ENCODE measurements around the gene FGF1.

Gene FGF1

GRCh38 chr5:142671801-142672200 lies 14.1 kb downstream of the FGF1 start:
- TF ChIP-seq, protein P1, sequence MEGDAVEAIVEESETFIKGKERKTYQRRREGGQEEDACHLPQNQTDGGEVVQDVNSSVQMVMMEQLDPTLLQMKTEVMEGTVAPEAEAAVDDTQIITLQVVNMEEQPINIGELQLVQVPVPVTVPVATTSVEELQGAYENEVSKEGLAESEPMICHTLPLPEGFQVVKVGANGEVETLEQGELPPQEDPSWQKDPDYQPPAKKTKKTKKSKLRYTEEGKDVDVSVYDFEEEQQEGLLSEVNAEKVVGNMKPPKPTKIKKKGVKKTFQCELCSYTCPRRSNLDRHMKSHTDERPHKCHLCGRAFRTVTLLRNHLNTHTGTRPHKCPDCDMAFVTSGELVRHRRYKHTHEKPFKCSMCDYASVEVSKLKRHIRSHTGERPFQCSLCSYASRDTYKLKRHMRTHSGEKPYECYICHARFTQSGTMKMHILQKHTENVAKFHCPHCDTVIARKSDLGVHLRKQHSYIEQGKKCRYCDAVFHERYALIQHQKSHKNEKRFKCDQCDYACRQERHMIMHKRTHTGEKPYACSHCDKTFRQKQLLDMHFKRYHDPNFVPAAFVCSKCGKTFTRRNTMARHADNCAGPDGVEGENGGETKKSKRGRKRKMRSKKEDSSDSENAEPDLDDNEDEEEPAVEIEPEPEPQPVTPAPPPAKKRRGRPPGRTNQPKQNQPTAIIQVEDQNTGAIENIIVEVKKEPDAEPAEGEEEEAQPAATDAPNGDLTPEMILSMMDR (IDR thresholded peaks at IDR 0.05; ENCODE audit: control insufficient read depth, extremely low read depth, insufficient read depth) = no peak
- no peak for DNase-seq (ENCODE audit: low read depth)
- H3K4me3 ChIP-seq (ENCODE audit: low read depth, low read length) = no peak overlapping the region

DNA sequence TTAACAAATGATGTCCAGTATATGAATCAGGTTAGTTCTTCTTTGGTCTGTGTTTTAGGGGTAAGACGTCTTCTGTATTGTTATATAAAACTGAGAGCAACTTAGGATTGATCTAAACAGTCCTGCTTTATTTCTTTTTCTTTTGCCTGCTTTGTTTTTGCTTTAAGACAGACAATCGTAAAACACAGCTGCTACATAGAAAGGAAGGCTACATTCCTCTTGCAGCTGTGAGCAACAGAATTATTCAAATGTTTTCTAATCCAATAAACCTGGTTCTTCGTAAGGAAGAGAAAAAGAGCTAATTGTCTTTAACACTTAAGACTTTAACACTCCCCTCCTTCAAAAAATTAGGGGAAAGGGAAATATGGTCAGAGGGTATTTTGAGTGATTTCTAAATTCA lies 14.6 kb downstream of the FGF1 start:
- DNase-seq (ENCODE audit: low read depth) = no peak
- no peak overlapping the region for H3K4me3 ChIP-seq (ENCODE audit: low read depth, low read length)
- TF ChIP-seq, protein P1 (IDR thresholded peaks at IDR 0.05; ENCODE audit: control insufficient read depth, extremely low read depth, insufficient read depth) = no peak

DNA sequence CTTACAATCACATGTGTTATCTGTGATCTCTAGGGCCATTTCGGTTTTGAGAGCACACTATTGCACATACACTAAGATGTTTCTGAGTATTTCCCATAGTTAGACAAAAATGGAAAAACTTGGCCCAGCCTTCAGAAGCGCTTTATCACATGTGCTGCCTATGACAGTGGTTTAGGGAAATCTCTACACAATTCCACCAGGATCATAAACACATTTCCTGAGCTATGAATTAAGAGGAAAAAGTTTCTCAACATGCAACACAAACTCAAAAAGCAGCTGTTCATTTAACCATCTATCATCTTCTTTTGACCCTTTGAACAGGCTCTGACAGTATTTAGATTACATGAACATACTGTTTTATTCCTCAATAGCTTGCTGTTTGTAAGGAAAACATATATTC lies 15.1 kb downstream of the FGF1 start:
- H3K4me3 ChIP-seq (ENCODE audit: low read depth, low read length) = no peak overlapping the region
- no peak for DNase-seq (ENCODE audit: low read depth)
- TF ChIP-seq, protein P1 (IDR thresholded peaks at IDR 0.05; ENCODE audit: control insufficient read depth, extremely low read depth, insufficient read depth) = no peak

- TF ChIP-seq, protein P1 (IDR thresholded peaks at IDR 0.05; ENCODE audit: control insufficient read depth, extremely low read depth, insufficient read depth) = no peak
- DNase-seq (ENCODE audit: low read depth) = no peak
- H3K4me3 ChIP-seq (ENCODE audit: low read depth, low read length) = no peak overlapping the region
Observed at GRCh38 chr5:142669477-142669876, 16.4 kb downstream of the FGF1 start.

DNA sequence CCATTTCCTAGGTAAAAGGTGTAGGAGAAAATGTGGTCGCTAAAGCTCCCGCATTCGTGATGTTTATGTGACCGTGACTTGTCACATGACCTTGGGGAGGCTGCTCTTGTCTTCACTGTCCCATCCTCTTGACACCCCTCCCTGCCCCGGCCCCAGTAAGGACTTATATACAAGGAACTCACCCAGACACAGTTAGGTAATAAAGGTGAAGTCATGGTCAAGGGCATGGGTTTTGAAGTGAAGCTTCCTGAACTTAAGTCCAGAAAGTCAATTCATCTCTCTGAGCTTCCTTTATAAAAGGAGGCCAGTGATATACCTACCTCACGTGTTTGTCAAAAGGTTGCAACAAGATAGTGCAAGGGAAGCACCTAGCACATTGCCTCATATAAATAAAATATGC lies 17.6 kb downstream of the FGF1 start:
- no peak for DNase-seq (ENCODE audit: low read depth)
- no peak overlapping the region for H3K4me3 ChIP-seq (ENCODE audit: low read depth, low read length)
- TF ChIP-seq, protein P1 (IDR thresholded peaks at IDR 0.05; ENCODE audit: control insufficient read depth, extremely low read depth, insufficient read depth) = no peak

DNA sequence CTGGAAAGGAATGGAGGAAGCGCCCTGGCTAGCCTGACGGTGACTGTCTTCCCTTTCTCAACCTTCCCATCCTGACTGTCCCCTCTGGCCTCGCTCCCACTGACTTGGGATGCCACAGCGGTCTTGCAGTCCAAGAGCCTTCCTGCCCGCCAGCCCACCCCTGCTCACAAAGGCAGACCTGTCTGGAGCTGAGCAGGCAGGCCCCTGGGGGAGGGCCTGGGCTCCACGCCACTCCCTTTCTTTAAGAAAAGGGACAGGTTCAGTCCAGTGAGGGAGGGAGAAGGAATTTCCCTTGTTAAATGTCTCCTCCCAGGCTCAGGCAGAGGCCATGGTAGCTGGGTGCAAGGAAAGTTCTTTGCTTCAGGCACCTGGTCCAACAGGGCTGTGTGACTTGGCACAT lies 18.1 kb downstream of the FGF1 start:
- no peak for DNase-seq (ENCODE audit: low read depth)
- H3K4me3 ChIP-seq (ENCODE audit: low read depth, low read length) = no peak overlapping the region
- TF ChIP-seq, protein P1 (IDR thresholded peaks at IDR 0.05; ENCODE audit: control insufficient read depth, extremely low read depth, insufficient read depth) = no peak

DNA sequence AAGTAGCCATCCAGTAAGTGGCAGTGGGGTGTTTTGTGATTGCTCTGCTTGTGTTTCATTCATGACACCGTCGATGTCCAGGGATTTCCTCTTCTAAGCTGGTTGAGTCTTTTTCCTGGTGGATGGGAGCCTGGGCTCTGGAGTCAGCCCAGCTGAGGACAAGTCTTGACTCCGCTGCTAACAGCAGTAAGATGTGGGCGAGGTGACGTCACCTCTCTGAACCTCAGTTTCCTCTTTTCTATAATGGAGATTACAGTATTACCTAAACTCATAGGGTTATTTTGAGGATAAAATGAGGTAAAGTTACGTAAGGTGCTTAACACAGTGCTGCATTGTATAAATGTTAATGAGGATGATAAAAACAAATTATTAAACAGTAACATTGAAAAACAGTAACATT lies 21.3 kb downstream of the FGF1 start:
- no peak for DNase-seq (ENCODE audit: low read depth)
- TF ChIP-seq, protein P1 (IDR thresholded peaks at IDR 0.05; ENCODE audit: control insufficient read depth, extremely low read depth, insufficient read depth) = no peak
- no peak overlapping the region for H3K4me3 ChIP-seq (ENCODE audit: low read depth, low read length)
